ELR (cell line): ENCODE data around the gene NCCRP1.
A peak's percentile ranks its signal among the peaks of the same experiment; 100 is the strongest.
"Not testable (repeated sequence)": the region's sequence is repeated elsewhere in the genome, so short reads cannot be mapped to it uniquely, and the experiment has no call there.

Experiments used
- DNase-seq: peaks from one replicate; pipeline ENCODE4 v3.0.0-alpha.2; 2015; ENCODE audit warnings: low read depth

The NCCRP1 gene

GRCh38 chr19:39208175-39208795 is 11.5 kb downstream of the NCCRP1 start:
- DNase-seq: no peak

- no peak for DNase-seq
Measured at GRCh38 chr19:39209196-39209595, 12.4 kb downstream of the NCCRP1 start.

DNA sequence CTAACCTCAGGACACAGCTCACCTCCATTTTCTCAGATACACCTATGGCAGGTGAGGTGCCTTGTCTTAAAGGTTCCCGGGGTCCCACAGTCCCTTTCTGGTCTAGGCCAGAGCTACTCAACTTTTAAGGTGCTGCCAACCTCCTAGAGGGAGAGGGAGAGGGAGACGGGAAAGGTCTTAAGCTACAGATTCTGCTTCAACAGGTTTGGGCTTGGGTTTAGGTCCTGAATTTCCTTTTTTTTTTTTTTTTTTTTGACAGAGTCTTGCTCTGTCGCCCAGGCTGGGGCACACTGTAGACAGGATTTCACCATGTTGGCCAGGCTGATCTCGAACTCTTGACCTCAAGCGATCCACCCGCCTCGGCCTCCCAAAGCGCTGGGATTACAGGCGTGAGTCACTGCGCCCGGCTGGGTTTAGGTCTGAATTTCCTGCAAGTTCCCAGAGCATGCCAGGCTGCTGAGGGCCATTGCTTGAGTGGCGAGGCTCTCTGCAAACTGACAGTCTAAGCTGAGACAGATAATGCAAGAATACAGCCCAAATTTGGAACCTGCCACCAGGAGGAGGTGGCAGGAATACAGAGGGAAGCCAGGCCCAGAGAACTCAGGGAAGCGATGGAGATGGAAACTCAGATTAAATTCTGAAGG is 15.1 kb downstream of the NCCRP1 start:
- peak; percentile 19 for DNase-seq

GRCh38 chr19:39212375-39212742 is 15.6 kb downstream of the NCCRP1 start:
- peak; percentile 36 for DNase-seq

- DNase-seq: not testable (repeated sequence)
Measured at GRCh38 chr19:39215323-39215722, 18.6 kb downstream of the NCCRP1 start.

GRCh38 chr19:39217094-39217493 is 20.3 kb downstream of the NCCRP1 start:
- no peak for DNase-seq

DNA sequence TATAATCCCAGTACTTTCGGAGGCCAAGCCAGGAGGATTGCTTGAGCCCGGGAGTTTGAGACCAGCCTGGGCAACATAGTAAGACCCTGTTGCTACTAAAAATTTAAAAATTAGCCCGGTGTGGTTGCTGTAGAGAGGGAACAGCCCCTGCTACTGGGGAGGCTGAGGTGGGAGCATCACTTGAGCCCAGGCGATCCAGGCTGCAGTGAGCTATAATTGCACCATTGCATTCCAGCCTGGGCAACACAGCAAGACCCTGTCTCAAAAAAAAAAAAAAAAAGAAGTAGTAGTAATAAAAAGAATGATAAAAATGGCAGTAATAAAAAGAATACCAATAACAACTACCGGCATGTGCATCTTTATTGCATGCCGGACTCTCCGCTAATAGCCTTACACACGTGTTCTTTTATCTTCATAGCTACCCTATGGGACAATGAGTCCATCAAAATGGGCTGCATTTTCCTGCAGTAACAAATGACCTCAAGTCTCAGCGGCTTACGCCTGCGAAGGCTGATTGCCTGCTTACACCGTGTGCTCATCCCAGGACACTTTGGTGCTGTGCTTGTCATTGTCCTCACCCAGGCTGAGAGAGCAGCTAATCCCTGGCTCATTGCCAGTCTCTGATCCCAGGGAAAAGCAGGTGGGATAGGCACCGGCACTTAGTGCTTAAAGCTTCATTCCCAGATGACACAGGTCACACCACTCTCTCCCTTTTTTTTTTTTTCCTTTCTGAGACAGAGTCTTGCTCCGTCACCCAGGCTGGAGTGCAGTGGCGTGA is 21.7 kb downstream of the NCCRP1 start:
- no peak for DNase-seq

DNA sequence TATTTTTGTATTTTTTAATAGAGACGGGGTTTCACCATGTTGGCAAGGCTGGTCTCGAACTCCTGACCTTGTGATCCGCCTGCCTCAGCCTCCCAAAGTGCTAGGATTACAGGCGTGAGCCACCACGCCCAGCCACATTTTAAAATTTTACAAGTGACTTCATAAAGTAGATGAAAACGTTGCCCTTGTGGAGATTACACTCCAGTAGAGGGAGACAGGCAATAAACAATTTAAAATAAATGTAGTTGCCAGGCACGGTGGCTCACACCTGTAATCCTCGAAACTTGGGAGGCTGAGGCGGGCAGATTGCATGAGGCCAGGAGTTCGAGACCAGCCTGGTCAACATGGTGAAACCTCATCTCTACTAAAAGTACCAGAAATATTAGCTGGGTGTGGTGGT is 22.3 kb downstream of the NCCRP1 start:
- not testable (repeated sequence) for DNase-seq

DNA sequence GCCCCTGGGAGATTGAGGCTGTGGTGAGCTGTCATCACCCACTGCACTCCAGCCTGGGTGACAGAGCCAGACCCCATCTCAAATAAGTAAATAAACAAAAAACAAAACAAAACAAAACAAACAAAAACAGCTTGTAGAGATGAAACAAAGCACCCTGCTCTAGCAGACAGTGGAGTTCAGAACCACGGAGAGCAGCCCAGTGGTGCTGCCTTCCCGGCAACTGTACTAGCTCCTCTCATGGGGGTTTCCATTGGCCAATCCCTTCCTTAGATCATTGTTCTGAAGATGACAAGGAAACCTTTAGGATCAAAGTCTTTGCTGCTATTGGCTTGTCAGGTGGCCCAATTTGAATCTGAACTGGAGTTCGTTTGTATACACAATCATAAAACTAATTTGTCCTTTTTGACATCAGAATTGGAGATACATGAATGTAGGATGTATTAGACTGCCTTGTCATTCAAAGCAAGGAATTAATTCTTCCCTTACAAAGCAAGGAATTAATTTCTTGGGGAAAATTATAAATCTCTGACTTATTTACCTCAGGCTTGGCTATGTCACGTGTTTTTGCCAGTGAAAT is 27.0 kb downstream of the NCCRP1 start:
- DNase-seq: peak; percentile 31

DNA sequence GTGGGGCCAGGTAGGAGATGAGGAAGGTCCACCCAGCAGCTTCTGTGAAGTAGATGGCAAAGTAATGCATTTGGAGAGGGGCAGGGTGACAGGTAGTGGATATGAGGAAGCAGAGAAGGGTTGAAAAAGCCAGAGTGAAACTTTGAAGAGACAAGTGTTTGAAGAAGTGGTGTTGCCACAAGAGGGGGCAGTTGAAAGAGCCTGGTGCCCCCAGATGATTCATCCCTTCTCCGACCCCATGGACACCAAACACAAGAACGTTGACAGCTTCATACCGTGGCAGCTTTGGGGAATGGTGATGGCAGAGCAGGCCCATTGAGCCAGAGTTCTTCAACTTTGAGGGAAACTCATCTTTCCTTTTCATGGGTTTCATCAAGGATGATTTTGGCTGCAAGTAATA is 28.1 kb downstream of the NCCRP1 start:
- DNase-seq: no peak

DNA sequence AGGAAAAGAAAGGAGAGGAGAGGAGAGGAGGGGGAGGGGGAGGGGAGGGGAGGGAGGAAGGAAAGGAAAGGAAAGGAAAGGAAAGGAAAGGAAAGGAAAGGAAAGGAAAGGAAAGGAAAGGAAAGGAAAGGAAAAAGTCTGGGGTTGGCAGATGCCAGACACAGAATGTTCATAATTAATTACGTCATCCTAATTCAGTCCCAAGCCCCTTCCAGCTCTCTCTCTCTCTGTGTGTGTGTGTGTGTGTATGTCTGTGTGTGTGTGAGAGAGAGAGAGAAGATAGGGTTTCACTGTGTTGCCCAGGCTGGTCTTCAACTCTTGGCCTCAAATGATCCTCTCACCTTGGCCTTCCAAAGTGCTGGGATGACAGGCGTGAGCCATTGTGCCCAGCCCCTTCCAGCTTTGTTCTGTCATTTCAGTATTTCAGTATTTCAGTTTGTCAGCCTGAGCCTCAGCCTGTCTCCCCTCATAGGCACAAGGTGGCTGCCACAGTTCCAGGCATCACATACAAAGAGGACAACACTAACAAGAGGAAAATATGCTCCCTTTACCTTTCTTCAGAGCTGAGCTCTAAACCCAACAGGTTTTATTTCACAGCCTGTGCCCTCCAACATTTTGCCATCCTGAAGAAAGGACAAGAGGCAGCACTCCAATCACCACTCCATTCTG is 33.5 kb downstream of the NCCRP1 start:
- DNase-seq: no peak

DNA sequence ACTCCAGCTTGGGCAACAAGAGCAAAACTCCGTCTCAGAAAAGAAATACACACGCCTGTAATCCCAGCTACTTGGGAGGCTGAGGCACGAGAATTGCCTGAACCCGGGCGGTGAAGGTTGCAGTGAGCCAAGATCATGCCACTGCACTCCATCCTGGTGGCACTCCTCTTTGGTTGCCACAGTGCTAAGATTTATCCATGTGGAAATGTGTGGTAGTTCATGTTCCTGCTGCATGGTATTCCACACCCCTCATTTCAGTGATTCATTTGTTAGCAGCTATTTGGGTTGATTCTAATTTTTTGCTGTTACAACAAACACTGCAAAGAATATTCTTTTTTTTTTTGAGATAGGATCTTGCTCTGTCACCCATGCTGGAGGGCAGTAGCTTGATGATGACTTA is 35.9 kb downstream of the NCCRP1 start:
- no peak for DNase-seq

DNA sequence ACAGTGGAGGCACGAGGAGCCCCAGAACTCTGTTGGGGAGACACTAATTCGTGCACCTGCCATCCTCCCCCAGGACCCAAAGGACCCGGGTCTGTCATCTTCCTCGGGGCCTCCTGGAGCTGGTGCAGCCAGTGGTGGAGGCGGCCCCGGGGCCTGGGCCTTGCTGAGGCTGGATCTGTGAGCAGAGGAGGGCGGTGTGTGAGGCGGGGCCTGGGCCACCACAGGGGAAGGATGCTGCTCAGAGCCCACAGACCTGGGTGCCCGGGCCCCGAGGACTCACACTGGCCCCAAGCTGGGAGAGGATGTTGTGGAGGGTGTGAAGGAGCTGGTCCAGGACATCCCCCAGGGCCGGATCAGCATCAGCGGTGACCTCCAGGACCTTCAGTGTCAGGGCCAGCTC is 39.8 kb downstream of the NCCRP1 start:
- no peak for DNase-seq

DNA sequence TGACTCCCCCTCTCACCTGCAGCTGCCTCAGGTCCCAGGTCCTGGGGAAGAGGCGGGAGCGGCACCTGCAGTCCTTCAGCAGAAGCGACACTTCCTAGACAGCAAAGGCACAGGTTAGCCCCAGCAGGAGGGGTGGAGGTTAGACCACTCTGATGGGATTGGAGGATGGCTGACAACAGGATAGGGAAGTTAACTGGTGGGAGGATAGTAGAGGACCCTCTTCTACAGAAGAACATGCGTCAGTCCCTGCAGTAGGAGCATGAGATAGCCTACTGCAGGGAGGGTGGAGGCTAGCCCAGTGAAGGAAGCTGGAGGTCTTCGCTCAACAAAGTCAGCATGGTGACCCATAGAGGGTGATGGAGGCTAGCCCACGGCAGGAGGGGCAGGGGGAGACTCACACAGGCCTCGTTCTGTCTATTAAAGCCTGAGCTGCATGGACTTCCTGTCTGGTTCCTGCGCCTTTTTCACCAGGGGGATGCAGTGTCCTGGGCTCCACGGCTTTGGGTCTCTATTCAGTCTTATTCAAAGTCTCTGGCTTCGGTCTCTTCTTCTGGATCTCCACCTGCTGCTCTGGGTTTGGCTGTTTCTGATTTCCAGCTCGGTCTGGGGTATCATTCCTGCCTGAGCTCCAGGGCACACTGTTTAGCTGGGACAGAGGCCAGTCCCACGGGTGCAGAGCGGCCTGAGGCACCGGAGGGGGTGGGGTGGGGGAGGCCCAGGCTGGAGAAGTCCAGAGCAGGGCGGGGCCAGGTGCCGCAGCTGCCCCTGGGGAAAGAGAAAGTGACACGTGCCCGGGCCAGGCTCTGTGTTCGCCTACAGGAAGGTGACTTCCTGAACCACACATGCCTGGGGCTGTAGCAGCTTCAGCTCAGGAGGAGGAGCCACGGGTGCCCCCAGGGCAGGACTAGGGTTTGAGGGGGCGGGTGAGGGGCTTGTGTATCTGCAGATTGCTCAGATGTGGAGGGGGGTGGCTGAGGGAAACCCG is 40.7 kb downstream of the NCCRP1 start:
- DNase-seq: peak; percentile 17

DNA sequence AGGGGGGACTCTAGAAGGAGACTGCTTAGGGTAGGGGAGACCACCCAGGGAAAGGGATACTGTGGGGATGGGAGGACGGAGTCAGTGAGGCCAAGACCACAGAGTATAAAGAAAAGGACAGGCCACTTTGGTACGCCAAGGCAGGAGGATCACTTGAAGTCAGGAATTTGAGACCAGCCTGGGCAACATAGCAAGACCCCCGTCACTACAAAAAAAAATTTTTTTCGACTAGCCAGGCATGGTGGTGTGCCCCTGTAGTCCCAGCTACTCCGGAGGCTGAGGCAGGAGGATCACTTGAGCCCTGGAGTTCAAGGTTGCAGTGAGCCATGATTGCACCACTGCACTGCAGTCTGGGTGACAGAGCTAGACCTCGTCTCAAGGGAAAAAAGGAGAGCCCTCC is 41.4 kb downstream of the NCCRP1 start:
- no peak for DNase-seq

GRCh38 chr19:39238944-39239343 is 42.2 kb downstream of the NCCRP1 start:
- no peak for DNase-seq

DNA sequence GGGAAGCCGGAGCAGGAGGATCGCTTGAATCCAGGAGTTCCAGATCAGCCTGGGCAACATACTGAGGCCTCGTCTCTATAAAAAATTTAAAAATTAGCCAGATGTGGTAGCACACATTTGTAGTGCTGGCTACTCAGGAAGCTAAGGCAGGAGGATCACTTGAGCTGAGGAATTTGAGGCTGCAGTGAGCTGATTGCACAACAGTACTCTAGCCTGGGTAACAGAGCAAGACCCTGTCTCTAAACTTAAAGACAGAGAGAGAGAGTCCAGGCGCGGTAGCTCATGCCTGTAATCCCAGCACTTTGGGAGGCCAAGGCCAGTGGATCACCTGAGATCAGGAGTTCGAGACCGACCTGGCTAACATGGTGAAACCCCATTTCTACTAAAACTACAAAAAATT is 43.7 kb downstream of the NCCRP1 start:
- DNase-seq: no peak

- DNase-seq: not testable (repeated sequence)
Measured at GRCh38 chr19:39243741-39244140, 47.0 kb downstream of the NCCRP1 start.

DNA sequence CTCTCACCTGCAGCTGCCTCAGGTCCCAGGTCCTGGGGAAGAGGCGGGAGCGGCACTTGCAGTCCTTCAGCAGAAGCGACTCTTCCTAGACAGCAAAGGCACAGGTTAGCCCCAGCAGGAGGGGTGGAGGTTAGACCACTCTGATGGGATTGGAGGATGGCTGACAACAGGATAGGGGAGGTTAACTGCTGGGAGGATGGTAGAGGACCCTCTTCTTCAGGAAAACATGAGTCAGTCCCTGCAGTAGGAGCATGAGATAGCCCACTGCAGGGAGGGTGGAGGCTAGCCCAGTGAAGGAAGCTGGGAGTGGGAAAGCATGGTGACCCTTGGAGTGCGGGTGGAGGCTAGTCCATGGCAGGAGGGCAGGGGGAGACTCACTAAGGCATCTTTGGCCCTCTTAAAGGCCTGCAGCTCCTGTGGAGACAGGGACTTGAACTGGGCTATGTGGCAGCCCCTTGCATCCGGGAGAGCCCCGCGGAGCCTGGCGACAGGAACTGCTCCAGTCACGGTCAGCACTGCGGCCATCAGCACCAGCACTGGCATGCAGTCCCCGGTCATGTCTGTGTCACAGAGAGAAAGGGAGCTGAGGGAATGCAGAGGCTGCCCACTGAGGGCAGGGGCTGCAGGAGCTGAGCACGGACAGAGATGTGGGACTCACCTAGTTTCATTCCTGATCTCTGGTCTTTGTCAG is 47.8 kb downstream of the NCCRP1 start, which contains the start of gene IFNL3:
Gene IFNL3 (minus strand): TSS at position 597 of the 691 bp plus-strand sequence. CDS start 39 bp downstream, at position 558.
- not testable (repeated sequence) for DNase-seq

DNA sequence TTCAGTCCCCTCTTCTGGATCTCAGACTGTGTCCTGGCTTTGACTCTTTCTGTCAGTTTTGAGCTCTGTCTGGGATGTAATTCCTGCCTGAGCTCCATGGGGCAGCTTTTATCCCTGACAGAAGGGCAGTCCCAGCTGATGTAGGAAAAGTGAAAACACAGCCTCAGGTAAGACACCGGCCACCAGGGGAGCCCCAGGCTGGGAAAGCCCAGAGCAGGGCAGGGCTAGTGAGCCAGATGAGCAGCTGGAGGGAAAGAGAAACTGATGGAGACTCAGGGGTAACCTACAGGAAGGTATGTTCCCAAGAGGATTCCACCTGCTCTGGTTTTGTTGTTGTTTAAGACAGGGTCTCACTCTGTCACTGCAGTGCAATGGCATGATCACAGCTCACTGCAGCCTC is 48.4 kb downstream of the NCCRP1 start:
- not testable (repeated sequence) for DNase-seq
